ENCODE data around the gene CCDC78.
A peak's percentile ranks its signal among the peaks of the same experiment; 100 is the strongest.
"Not testable (repeated sequence)": the region's sequence is repeated elsewhere in the genome, so short reads cannot be mapped to it uniquely, and the experiment has no call there.

CCDC78 gene

GRCh38 chr16:714079-714478 is 12.2 kb downstream of the CCDC78 start:
- Histone ChIP-seq H2AK5ac (ENCODE audit: low read depth, low read length) (peak overlapping the region; percentile 98), H4K91ac (ENCODE audit: low read depth, low read length, poor library complexity) (peak overlapping the region; percentile 85), H2AFZ (ENCODE audit: low read length) (peak overlapping the region; percentile 90), H3K4me3 (ENCODE audit: low read length in 2 of 2) (peak overlapping the region in 1 of 2 donors; percentile 62), H3K27ac (replicated peaks; ENCODE audit: low read length) (no peak overlapping the region), H3K23ac (ENCODE audit: low read depth, low read length, poor library complexity) (peak overlapping the region; percentile 55), H2BK5ac (ENCODE audit: low read length) (peak overlapping the region; percentile 75), H4K8ac (ENCODE audit: low read depth, low read length) (peak overlapping the region; percentile 86), H3K18ac (ENCODE audit: low read length) (peak overlapping the region; percentile 93), H3K4me2 (ENCODE audit: insufficient read depth, low read length, poor library complexity, severe bottlenecking) (peak overlapping the region; percentile 62), H3K36me3 (replicated peaks in 1 of 2; ENCODE audit: control insufficient read depth in 2 of 2, insufficient read depth in 2 of 2, low read length in 2 of 2) (peaks cover 11 to 27% of the 10 kb centered on the region in 2 donors), H3K9ac (ENCODE audit: low read depth, low read length, poor library complexity) (peak overlapping the region; percentile 24), H2BK15ac (ENCODE audit: low read length) (peak overlapping the region; percentile 99), H2BK12ac (ENCODE audit: low read length) (peak overlapping the region; percentile 75), H3K27me3 (ENCODE audit: control insufficient read depth in 3 of 3, insufficient read depth in 3 of 3, low read depth in 1 of 3, low read length in 3 of 3) (peaks cover 0 to 10% (median 0%) of the 10 kb centered on the region in 3 experiments), H3K4ac (ENCODE audit: low read length) (peak overlapping the region; percentile 84), H2BK120ac (ENCODE audit: low read depth, low read length) (peak overlapping the region; percentile 87), H3K4me1 (ENCODE audit: control insufficient read depth in 2 of 2, insufficient read depth in 1 of 2, low read depth in 1 of 2, low read length in 2 of 2) (peaks cover 50 to 64% of the 10 kb centered on the region in 2 donors), H3K79me1 (ENCODE audit: low read depth, low read length) (peaks cover 28% of the 10 kb centered on the region), H3K14ac (ENCODE audit: low read length) (no peak overlapping the region), H3K9me3 (replicated peaks in 1 of 2; ENCODE audit: control insufficient read depth in 2 of 2, insufficient read depth in 1 of 2, low read depth in 1 of 2, low read length in 2 of 2) (no peaks in the 10 kb centered on the region)
- no peak for DNase-seq (ENCODE audit: low spot score)
- WGBS, 2 donors (ENCODE audit: extremely low coverage in 2 of 2, insufficient read length in 2 of 2, insufficient replicate concordance in 1 of 2): no CpG with 5 or more reads among the region's 11 CpGs

- not testable (repeated sequence) for H3K9me3 ChIP-seq (replicated peaks in 1 of 2; ENCODE audit: control insufficient read depth in 2 of 2, insufficient read depth in 1 of 2, low read depth in 1 of 2, low read length in 2 of 2); H2BK12ac ChIP-seq (ENCODE audit: low read length); H4K8ac ChIP-seq (ENCODE audit: low read depth, low read length); H3K14ac ChIP-seq (ENCODE audit: low read length); H2BK120ac ChIP-seq (ENCODE audit: low read depth, low read length); H3K4me2 ChIP-seq (ENCODE audit: insufficient read depth, low read length, poor library complexity, severe bottlenecking); H3K9ac ChIP-seq (ENCODE audit: low read depth, low read length, poor library complexity); H3K23ac ChIP-seq (ENCODE audit: low read depth, low read length, poor library complexity); DNase-seq (ENCODE audit: low spot score); H2AFZ ChIP-seq (ENCODE audit: low read length); H2AK5ac ChIP-seq (ENCODE audit: low read depth, low read length); H4K91ac ChIP-seq (ENCODE audit: low read depth, low read length, poor library complexity); H2BK15ac ChIP-seq (ENCODE audit: low read length); H3K18ac ChIP-seq (ENCODE audit: low read length); H3K4me3 ChIP-seq (ENCODE audit: low read length in 2 of 2); H3K4ac ChIP-seq (ENCODE audit: low read length); H2BK5ac ChIP-seq (ENCODE audit: low read length); H3K27ac ChIP-seq (replicated peaks; ENCODE audit: low read length)
- H3K79me1 ChIP-seq (ENCODE audit: low read depth, low read length): peaks cover 18% of the 10 kb centered on the region
- WGBS, 2 donors (ENCODE audit: extremely low coverage in 2 of 2, insufficient read length in 2 of 2, insufficient replicate concordance in 1 of 2): no CpG with 5 or more reads among the region's 13 CpGs
- peaks cover 11 to 15% of the 10 kb centered on the region in 2 donors for H3K36me3 ChIP-seq (replicated peaks in 1 of 2; ENCODE audit: control insufficient read depth in 2 of 2, insufficient read depth in 2 of 2, low read length in 2 of 2)
- peaks cover 42 to 55% of the 10 kb centered on the region in 2 donors for H3K4me1 ChIP-seq (ENCODE audit: control insufficient read depth in 2 of 2, insufficient read depth in 1 of 2, low read depth in 1 of 2, low read length in 2 of 2)
- peaks cover 0 to 23% (median 5%) of the 10 kb centered on the region in 3 experiments for H3K27me3 ChIP-seq (ENCODE audit: control insufficient read depth in 3 of 3, insufficient read depth in 3 of 3, low read depth in 1 of 3, low read length in 3 of 3)
Observed at GRCh38 chr16:712740-713250, 13.4 kb downstream of the CCDC78 start.

DNA sequence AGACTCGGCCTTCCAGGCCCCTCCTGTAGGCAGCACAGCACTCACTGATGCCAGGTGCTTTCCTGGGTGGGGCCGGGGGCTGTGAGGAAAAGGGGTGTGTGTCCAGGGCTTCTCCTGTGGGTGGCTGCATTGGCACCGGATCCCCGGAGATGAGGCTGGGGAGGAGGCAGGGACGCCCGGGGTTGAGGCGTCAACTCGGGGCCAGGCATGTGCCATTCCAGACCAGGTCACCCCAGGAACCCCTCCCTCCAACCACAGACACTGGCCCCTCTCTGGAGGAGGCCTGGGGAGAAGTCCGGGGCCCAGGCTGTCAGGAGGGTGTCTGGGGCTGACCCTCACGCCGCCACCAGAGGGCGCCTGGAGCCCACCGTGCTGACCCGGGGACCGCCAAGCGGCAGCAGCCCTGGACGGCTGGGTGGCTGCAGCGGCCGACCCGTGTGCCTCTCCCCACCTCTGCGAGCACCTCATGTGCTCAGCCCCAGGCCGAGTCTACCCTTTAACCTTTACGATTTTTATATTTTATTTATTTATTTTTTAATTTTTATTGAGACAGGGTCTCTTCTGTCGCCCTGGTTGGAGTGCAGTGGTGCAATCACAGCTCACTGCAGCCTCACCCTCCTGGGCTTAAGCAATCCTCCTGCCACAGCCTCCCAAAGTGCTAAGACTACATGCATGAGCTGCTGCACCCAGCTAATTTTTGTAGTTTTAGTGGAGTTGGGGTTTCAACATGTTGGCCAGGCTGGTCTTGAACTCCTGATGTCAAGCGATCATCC is 14.5 kb downstream of the CCDC78 start:
- Histone ChIP-seq H2AK5ac (ENCODE audit: low read depth, low read length) (peak overlapping the region; percentile 100), H3K4me1 (ENCODE audit: control insufficient read depth in 2 of 2, insufficient read depth in 1 of 2, low read depth in 1 of 2, low read length in 2 of 2) (peaks cover 31 to 50% of the 10 kb centered on the region in 2 donors), H3K4ac (ENCODE audit: low read length) (no peak overlapping the region)

DNA sequence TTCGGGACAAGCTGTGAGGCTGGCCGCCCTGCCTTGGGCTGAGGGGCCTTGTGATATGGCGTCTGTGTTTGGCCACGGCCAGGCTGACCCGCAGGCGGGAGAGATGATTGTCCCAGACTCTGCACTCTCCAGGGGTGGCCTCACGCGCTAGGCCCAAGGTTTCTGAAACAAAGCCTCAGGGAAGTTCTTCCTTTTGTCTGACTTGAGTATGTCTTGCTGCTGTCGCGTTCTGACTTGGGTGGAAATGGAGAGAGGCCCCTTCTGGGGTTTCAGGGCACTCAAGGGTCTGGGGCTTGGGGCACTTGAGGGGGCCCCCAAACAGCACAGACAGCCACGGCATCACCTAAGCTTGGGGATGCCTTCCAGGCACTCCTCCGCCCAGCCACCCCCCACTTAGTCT is 15.2 kb downstream of the CCDC78 start:
- peak overlapping the region; percentile 99 for H3K23ac ChIP-seq (ENCODE audit: low read depth, low read length, poor library complexity)
- H2AFZ ChIP-seq (ENCODE audit: low read length): no peak overlapping the region
- no peak for DNase-seq (ENCODE audit: low spot score)
- no peaks in the 10 kb centered on the region for H3K36me3 ChIP-seq (replicated peaks in 1 of 2; ENCODE audit: control insufficient read depth in 2 of 2, insufficient read depth in 2 of 2, low read length in 2 of 2)
- H3K27me3 ChIP-seq (ENCODE audit: control insufficient read depth in 3 of 3, insufficient read depth in 3 of 3, low read depth in 1 of 3, low read length in 3 of 3): peaks cover 8 to 40% (median 15%) of the 10 kb centered on the region in 3 experiments
- peak overlapping the region; percentile 38 for H3K4ac ChIP-seq (ENCODE audit: low read length)
- H3K9me3 ChIP-seq (replicated peaks in 1 of 2; ENCODE audit: control insufficient read depth in 2 of 2, insufficient read depth in 1 of 2, low read depth in 1 of 2, low read length in 2 of 2): no peaks in the 10 kb centered on the region
- peak overlapping the region; percentile 84 for H3K9ac ChIP-seq (ENCODE audit: low read depth, low read length, poor library complexity)
- H3K4me1 ChIP-seq (ENCODE audit: control insufficient read depth in 2 of 2, insufficient read depth in 1 of 2, low read depth in 1 of 2, low read length in 2 of 2): peaks cover 27 to 51% of the 10 kb centered on the region in 2 donors
- H3K4me2 ChIP-seq (ENCODE audit: insufficient read depth, low read length, poor library complexity, severe bottlenecking): no peak overlapping the region
- H2BK120ac ChIP-seq (ENCODE audit: low read depth, low read length): peak overlapping the region; percentile 93
- no peak overlapping the region for H4K8ac ChIP-seq (ENCODE audit: low read depth, low read length)
- peaks cover 8% of the 10 kb centered on the region for H3K79me1 ChIP-seq (ENCODE audit: low read depth, low read length)
- no peak overlapping the region for H3K27ac ChIP-seq (replicated peaks; ENCODE audit: low read length)
- no peak overlapping the region for H4K91ac ChIP-seq (ENCODE audit: low read depth, low read length, poor library complexity)
- H2BK12ac ChIP-seq (ENCODE audit: low read length): peak overlapping the region; percentile 86
- H2AK5ac ChIP-seq (ENCODE audit: low read depth, low read length): peak overlapping the region; percentile 100
- H3K18ac ChIP-seq (ENCODE audit: low read length): peak overlapping the region; percentile 91
- H2BK15ac ChIP-seq (ENCODE audit: low read length): peak overlapping the region; percentile 99
- no CpG with 5 or more reads among the region's 12 CpGs for WGBS, 2 donors (ENCODE audit: extremely low coverage in 2 of 2, insufficient read length in 2 of 2, insufficient replicate concordance in 1 of 2)
- peak overlapping the region; percentile 71 for H3K14ac ChIP-seq (ENCODE audit: low read length)
- peak overlapping the region; percentile 82 for H2BK5ac ChIP-seq (ENCODE audit: low read length)
- H3K4me3 ChIP-seq (ENCODE audit: low read length in 2 of 2): peak overlapping the region in 1 of 2 donors; percentile 16

More for the DNA sequence above, 14.5 kb downstream of the CCDC78 start:
- Histone ChIP-seq H2AFZ (ENCODE audit: low read length) (no peak overlapping the region), H3K9me3 (replicated peaks in 1 of 2; ENCODE audit: control insufficient read depth in 2 of 2, insufficient read depth in 1 of 2, low read depth in 1 of 2, low read length in 2 of 2) (no peaks in the 10 kb centered on the region), H3K27me3 (ENCODE audit: control insufficient read depth in 3 of 3, insufficient read depth in 3 of 3, low read depth in 1 of 3, low read length in 3 of 3) (peaks cover 3 to 34% (median 13%) of the 10 kb centered on the region in 3 experiments), H3K79me1 (ENCODE audit: low read depth, low read length) (peaks cover 12% of the 10 kb centered on the region), H2BK5ac (ENCODE audit: low read length) (no peak overlapping the region), H3K23ac (ENCODE audit: low read depth, low read length, poor library complexity) (peak overlapping the region; percentile 80), H2BK12ac (ENCODE audit: low read length) (no peak overlapping the region), H3K36me3 (replicated peaks in 1 of 2; ENCODE audit: control insufficient read depth in 2 of 2, insufficient read depth in 2 of 2, low read length in 2 of 2) (peaks cover 2 to 4% of the 10 kb centered on the region in 2 donors), H3K27ac (replicated peaks; ENCODE audit: low read length) (no peak overlapping the region), H3K18ac (ENCODE audit: low read length) (peak overlapping the region; percentile 2), H4K8ac (ENCODE audit: low read depth, low read length) (no peak overlapping the region), H3K4me2 (ENCODE audit: insufficient read depth, low read length, poor library complexity, severe bottlenecking) (no peak overlapping the region), H2BK15ac (ENCODE audit: low read length) (peak overlapping the region; percentile 99), H3K4me3 (ENCODE audit: low read length in 2 of 2) (no peak overlapping the region), H3K14ac (ENCODE audit: low read length) (no peak overlapping the region), H3K9ac (ENCODE audit: low read depth, low read length, poor library complexity) (no peak overlapping the region), H4K91ac (ENCODE audit: low read depth, low read length, poor library complexity) (no peak overlapping the region), H2BK120ac (ENCODE audit: low read depth, low read length) (no peak overlapping the region)
- WGBS, 2 donors (ENCODE audit: extremely low coverage in 2 of 2, insufficient read length in 2 of 2, insufficient replicate concordance in 1 of 2): no CpG with 5 or more reads among the region's 25 CpGs
- DNase-seq (ENCODE audit: low spot score): no peak

Measured in neuronal stem cell (in vitro differentiated cells).